G401.6 (cell line): ENCODE measurements around the gene NETO2.
"Not testable (repeated sequence)": the region's sequence is repeated elsewhere in the genome, so short reads cannot be mapped to it uniquely, and the experiment has no call there.

Experiments used
- FAIRE-seq: peaks from 2 replicates; lab custom pipeline; 2012; peaks lifted over from hg19 to GRCh38; lab: Jason Lieb, UNC

NETO2 gene

DNA sequence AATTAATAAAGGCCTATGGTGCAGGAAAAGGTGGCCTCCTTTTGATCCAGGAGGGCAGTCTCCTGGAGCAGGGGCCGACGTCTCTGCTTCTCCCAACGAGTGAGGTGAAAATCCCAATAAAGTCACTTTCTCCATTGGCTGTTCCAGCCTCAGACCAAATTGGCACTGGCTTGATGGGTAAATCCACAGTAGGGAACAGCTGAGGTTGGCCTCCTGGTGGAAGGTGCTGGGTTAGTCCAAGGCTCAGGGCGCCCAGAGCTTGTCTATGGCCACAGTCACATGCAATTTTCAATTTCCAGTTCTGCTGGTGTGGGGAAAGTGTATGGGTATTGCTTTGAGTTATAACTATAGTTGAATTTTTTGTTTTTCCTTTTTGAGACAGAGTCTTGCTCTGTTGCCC lies 79.0 kb downstream of the NETO2 start:
- no peak for FAIRE-seq

DNA sequence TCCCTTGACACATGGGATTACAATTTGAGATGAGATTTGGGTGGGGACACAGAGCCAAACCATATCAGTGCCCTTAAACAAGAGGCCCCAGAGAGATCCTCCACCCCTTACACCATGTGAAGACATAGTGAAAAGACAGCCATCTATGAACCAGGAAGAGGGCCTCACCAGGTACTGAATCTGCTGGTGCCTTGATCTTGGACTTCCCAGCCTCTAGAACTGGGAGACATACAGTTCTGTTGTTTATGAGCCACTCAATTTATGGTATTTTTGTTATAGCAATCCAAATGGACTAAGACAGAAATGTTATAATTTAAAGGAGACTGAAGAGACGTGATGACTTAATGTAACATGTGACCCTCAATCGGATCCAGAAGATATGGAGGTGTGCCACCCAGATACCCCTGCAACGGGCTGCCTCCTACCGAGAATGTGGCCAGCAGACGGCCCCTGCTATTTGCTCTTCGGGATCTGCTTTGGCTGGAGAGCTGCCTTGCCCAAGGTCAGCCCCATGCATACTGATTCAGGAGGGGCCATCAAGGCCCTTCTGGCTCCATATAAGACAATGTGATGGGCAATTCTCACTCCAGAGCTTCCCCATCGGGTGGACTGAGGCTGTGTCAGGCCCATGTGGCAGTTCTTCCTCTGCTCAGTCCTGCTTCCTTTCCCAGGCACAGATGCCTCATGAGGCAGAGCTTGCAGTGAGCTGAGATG lies 80.6 kb downstream of the NETO2 start:
- FAIRE-seq, result no peak

DNA sequence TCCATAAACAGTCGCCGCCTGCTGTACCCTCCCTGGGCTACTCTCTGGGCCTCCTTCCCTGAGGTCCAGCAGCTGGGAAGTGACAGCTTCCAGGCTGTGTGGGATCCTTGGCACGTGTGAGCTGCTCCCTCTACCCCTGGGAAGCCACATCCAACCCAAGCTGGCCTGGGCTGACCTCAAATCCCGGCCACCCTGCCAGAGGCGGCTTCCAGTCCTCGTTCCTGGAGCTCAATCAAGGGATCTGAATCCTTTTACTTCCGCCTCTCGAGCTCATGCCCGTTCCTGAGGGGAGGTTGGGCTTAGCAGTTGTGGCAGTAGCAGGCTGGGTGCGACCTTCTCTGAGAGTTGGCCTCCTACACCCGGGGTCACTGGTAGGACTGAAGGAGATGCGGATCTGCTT lies 82.5 kb downstream of the NETO2 start:
- no peak for FAIRE-seq

DNA sequence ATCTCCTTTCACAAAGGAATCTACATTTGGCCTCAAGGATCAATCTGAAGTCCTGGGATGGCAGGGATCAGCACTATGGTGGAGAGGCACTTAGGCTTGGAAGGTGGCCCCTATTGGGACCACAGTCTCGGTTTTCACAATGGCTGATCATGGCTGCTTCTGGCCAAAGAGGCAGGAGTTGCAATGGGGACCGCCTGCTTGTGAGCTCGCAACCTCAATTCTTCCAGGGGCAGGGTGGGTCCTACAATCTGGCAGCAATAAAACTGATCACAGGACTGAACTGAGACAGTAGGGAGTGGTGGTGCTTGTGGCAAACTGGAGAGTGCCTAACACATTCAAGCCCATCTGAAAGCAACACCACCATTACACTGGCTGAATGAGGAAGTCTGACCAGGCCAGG lies 83.1 kb downstream of the NETO2 start:
- FAIRE-seq, result no peak

DNA sequence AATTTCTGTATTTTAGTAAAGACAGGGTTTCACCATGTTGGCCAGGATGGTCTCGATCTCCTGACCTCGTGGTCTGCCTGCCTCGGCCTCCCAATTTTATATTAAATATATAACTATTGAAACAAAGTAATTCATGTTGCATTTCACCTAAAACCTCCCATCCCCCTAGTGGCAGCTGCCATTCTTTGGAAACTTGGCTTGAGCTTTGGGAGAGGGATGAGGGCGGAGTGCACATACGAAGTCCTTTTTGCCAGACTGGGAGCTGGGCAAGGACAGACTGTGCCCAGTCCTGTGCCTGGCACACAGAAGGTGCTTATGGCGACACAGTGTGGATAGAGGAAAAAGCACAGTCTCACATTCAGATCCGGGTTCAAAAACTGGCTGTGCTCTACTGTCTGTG lies 83.8 kb downstream of the NETO2 start:
- FAIRE-seq, result no peak

DNA sequence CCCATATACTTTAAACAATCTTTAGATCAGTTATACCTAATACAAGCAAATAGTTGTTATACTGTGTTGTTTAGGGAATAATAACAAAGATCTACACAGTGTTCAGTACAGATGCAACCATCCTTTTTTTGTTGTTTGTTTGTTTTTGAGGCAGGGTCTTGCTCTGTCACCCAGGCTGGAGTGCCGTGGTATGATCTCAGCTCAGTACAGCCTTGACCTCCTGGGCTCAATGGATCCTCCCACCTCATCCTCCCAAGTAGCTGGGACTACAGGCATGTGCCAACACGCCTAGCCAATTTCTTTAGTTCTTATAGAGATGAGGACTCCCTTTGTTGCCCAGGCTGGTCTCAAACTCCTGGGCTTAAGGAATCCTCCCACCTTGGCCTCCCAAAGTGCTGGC lies 84.6 kb downstream of the NETO2 start:
- not testable (repeated sequence) for FAIRE-seq

DNA sequence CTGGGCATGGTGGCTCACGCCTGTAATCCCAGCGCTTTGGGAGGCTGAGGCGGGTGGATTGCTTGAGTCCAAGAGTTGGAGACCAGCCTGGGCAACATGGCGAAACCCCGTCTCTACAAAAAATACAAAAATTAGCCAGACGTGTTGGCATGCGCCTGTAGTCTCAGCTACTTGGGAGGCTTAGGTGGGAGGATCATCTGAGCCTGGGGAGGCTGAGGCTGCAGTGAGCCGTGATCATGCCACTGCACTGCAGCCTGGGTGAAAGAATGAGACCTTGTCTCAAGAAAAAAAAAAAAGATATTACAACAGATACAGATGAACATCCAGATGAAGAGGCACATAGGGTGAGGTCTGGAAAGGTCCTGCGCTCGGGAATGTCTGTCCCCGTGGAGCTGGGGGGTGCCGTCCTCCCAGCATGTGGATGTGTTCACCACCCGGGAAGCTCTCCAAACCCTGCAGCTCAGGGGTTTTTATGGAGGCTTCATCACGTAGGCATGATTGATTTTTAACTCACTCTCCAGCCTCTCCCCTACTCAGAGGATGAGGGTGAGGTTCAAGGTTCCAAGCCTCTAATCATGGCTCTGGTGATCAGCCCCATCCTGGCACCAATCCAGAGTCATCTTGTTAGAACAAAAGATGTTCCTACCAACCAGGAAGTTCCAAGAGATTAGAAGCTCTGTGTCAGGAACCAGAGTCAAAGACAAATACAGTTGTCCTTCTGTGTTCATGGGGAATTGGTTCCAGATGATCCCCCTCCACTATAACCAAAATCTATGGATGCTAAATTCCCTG lies 85.3 kb downstream of the NETO2 start:
- no peak for FAIRE-seq

DNA sequence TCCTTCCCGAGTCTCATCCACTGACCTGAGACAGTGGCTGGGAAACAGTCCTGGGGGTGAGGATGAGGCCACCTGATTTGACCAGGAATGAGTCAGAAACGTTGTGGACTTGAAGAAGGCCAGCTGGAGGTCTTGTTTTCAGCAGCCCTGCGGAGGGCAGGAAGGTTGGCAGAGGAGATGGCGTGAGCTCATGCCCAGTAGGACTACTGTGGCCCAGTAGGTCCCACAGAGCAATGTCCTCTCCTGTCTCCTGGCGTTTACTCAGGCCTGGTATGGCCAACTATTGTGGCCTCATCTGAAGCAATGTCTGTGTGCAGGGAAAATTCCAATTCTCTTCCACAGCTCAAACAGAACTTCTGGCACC lies 86.1 kb downstream of the NETO2 start:
- no peak for FAIRE-seq

DNA sequence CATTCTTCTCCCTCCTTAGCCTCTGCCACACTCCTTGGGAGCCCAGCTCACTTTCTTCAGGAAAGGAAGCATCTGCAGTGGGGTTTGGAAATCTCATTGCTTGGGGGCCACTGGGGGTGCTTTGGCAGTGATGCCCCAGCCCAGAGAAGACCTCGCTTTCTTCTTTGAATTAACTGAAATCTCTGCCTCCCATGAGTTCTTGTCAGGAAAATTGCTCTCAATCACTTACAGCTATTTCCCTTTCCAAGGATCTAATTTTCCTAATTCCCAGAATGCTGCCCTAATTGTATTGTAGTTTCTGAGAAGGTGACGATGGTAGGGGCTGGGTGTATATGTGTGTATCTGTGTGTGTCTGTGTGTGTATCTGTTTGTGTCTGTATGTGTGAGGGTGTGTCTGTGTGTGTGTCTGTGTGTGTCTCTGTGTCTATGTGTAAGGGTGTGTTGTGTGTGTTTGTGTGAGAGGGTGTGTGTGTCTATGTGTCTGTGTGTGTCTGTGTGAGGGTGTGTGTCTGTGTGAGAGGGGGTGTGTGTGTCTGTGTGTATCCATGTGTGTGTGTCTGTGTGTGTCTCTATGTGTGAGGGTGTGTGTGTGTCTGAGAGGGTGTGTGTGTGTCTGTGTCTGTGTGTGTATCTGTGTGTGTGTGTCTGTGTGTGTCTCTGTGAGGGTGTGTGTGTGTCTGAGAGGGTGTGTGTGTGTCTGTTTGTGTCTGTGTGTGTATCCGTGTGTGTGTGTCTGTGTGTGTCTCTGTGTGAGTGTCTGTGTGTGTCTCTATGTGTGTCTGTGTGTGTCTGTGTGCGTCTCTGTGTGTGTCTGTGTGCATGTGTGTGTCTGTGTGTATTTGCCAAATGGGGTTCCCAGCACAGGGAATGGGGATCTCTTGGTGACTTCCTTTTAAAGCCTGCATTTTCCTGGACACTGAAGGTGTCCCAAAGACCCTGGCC lies 86.8 kb downstream of the NETO2 start:
- FAIRE-seq, result no peak

DNA sequence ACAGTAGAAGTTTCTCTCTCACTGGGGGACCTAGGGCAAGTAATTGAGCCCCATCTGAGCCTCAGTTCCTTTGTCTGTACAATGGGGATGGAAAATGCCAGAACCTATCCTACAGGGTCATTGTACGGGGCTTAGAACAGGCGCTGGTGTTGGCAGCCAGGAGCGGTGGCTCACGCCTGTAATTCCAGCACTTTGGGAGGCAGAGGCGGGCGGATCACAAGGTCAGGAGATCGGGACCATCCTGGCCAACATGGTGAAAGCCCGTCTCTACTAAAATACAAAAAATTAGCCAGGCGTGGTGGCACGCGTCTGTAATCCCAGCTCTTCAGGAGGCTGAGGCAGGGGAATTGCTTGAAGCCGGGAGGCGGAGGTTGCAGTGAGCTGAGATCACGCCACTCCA lies 87.7 kb downstream of the NETO2 start:
- FAIRE-seq, result not testable (repeated sequence)

DNA sequence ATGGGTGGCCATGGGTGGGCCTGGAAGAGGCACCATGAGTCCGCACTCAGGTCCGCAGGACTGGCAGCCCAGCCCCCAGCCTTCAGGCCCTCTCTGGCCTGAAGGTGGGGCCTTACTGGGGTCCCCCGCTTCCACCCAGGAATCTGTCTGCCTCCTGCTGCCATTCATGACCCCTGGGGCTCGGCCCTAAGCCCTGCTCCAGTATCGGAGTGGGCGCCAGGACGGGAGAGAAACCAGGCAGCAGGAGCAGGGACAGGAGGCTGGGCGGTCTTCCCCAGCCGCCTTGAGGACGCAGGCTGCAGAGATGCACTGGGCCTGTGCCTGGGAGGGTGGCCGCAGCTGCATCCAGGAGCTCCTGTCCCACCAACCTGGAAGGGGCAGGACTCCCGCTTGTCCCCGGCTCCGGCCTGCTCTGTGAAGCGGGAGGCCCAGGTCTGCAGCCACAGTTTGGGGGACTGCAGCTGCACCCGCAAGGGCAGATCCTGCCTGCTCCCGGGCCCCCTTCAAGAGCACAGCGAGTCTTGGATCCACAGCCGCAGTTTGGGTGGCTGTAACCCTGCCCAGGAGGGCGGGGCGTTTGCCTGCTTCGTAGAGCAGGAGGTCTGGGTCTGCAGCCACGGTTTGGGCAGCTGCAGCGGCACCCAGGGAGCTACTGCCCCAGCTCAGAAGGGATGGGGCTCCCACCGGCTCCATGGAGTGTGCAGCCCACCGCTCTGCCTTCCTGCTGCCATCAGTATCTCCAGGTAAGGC lies 88.4 kb downstream of the NETO2 start:
- no peak for FAIRE-seq

DNA sequence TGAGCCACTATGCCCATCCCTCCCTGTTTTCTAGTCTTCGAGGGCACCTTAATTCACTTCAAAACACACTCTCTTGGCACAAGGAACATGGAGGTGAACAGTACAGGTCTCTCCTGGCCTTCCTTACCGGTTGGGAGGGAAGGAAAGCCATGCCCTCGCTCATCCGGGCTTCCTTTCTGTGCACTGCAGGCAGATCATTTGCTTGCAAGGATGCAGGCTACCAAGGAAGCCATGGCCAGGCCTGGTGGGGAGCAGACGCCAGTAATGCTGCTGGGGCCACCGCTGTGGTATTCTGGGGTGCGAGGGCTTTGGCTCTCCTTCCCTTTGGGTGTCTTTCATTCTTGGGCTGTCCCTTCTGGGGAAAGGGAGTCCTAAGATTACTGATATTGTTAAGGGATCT lies 89.4 kb downstream of the NETO2 start:
- FAIRE-seq, result no peak

DNA sequence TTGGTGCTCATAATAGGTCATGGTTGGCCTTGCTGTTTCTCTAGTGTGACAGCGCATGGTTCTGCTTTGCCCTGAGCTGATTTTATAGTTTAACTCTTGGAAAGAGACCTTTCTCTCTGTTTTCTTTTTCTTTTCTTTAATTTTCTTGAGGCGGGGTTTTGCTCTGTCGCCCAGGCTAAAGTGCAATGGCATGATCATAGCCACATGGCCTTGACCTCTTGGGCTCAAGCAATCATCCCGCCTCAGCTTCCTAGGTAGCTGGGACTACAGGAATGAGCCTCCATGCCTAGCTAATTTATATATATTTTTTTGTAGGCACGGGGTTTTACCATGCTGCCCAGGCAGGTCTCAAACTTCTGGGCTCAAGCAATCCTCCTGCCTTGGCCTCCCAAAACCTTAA lies 89.8 kb downstream of the NETO2 start:
- FAIRE-seq, result no peak

DNA sequence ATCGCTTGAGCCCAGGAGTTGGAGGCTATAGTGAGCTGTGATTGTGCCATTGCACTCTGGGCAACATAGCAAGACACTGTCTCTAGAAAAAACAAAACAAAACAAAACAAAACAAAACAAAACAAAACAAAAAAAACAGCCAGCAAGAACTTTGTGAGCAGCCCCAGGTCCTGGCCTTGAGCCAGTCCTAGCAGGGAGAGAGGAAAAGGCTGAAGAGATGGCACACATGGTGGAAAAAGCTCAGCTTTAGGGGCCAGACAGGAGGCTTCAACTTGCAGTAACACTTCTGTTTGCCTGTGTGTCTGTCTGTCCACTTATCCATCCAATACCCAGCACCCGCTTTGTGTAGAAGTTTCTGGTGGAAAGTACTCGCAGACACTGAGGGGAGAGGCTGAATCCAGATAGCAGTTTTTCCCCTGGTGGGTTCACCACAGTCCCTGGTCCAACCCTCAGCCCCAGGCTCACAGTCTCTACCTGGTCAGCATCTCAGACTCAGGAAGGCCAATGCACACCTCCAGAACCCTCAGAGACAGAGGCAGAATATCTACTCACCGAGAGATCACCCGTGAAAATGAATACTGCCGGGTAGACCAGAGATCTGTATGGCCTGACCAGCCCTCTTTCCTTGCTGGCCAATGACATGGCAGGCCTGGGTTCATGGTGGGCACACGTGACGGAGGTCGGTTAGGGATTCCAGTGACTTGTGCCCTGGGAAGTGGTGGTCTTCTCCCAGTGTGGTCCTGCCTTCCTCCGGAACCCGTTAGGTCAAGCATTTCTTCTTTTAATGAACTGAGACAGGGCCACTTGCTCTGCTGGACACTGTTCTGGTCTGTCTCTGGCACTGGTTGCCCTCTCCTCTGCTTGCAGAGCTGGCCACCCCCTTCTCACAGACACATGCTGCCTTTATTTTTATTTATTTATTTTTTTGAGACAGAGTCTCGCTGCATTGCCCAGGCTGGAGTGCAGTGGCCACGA lies 90.8 kb downstream of the NETO2 start:
- no peak for FAIRE-seq

DNA sequence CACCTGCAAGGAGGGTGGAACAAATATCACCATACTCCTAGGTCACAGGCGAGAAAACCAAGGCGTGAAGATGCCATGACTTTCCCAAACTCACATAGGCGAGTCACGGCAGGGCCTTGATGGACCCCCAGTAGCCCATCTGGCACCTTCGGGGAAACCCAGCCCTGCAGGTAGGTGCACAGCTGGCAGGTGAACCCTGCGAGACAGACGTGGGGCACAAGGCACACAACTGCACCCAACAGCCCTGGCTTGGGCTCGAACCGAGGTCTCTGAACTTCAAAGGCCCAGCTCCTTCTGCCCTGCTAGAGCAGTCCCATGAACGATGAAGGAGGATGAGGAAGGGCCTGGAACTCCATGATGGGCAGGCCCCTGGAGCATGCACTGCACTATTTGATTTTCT lies 92.7 kb downstream of the NETO2 start:
- FAIRE-seq, result no peak

DNA sequence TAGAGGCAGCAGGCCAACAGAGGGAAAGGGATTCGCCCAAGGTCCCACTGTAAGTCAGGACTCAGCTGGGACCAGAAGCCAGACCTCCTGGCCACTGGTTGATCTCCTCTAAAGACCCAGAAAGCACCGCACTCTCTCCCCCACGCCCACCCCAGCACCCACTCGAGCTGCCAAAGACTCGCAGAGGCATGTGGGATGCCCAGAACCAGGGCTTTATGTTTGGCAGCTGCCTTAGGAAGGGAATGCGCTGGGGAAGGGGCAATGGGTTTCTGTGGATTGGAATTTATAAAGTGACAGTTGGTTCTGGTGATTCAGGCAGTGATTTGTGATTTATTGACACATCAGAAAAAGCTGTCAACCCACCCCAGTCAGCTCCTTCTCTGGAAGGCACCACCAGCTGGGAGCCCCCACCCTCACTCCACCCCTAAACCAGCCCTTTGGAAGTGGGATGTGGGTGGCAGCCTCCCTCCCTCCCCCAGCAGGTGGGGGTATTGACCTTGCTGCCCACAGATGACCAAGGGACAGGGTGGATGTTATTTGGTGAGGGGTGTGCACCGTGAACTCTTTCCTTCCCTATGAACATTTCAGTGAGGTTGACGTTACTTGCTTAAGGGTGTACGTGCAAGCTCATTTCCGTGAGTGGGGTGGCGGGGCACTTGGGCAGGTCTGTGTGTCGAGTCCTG lies 93.7 kb downstream of the NETO2 start:
- FAIRE-seq, result no peak

DNA sequence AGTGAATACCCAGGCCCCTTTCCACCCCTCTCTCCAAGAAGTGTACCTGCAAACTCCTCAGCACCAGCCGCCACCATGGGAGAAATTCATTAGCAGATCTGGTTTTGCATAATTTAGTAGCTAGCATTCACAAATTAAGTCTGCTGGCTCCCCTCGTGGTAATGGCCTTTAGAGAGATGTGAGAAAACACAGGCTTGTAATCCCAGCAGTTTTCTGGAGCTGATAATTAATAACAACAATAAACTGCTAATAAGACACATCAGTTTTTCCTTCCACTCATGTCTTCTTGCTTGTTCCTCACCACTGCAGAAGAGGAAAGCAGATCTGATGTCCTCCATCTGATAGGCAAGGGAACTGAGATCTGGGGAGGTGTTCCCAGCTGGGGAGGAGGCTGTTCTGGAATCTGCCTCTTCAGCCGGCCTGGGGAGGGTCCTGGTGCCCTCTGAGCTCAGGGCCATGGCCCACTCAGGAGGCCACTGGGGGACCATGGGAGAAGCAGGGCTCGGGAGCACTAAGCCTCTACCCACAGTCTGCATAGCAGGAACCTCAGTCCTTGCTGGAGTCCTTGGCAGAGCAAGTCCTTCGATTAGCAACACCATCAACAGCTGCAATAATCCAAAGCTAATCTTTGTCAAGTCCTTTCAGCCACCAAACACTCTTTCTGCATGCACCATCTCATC lies 96.1 kb downstream of the NETO2 start:
- no peak for FAIRE-seq

DNA sequence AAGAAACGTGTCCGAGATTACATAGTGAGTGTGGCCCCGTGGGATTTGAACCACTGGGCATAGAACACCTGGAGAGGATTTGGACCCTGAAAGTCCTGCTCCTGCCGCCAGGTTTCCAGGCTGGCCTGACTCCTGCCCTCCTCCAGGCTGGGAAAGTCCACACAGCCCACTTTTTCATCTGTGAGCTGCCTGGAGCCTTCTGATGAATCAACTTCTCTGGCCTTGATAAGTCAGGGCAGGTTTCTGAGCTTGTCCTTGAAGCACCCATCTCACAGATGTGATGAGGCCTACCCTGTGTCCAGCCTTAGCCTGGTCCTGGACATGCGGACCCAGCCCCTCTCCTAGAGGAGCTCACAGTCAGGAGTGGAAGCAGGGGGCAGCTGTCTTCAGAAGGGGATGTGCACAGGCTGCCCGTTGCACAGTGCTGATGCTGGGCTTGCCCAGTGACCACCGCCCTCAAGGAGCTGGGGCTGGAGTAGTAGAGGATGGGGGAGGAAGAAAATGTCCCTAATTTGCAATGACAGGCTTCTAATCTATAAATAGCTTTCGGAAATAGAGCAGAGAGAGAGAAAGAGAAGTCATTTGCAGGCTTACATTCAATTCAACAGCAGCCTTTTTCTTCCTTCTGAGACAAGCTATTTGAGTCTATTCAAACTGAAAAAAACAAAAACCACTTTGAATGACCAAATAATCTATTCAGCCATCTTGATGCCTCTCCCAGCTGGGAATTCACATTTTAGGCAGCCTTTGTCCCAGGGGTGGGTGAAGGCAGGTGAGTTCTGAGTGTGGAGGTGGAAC lies 96.8 kb downstream of the NETO2 start:
- FAIRE-seq, result no peak

DNA sequence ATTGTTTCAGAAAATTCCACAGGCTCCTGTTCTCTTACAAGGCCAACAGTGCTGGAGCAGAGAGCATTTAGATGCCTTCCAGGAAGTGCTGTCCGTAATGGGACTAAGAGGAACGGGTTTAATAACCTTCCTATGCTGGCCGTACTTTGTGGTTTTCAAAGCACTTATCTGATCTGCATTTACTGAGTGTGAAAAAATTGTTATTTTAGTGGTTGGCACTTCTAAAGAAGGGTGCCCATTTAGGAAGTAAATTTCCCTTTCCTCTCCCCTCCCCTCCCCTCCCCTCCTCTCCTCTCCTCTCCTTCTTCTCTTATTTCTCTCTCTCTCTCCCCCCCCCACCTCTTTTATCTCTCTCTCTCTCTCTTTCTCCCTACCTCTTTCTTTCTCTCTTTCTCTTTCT lies 98.3 kb downstream of the NETO2 start:
- FAIRE-seq, result no peak
